T1000 (cell line): ENCODE data around the gene ZNF805.
"Not testable (repeated sequence)": the region's sequence is repeated elsewhere in the genome, so short reads cannot be mapped to it uniquely, and the experiment has no call there.

Experiments used
- DNase-seq: peaks from one replicate; lab custom pipeline; 2025; ENCODE audit warnings: mixed read lengths; lab: John Stamatoyannopoulos, UW

The ZNF805 gene

GRCh38 chr19:57240311-57241090 lies at the start of gene ZNF805:
ZNF805 (plus strand) TSS chr19:57240632; CDS start chr19:57240892, 260 bp downstream.
- peak; percentile 67 for DNase-seq

GRCh38 chr19:57191141-57192076 lies 49.0 kb upstream of the ZNF805 start, which contains the start of gene ZNF264:
ZNF264 (plus strand) TSS chr19:57191500; CDS start chr19:57191914, 414 bp downstream.
- peak; percentile 87 for DNase-seq

- no peak for DNase-seq
Measured at GRCh38 chr19:57192077-57192420, 48.4 kb upstream of the ZNF805 start.

GRCh38 chr19:57192993-57193392 lies 47.4 kb upstream of the ZNF805 start:
- no peak for DNase-seq

- DNase-seq = not testable (repeated sequence)
Measured at GRCh38 chr19:57197874-57198273, 42.6 kb upstream of the ZNF805 start.

GRCh38 chr19:57202160-57202559 lies 38.3 kb upstream of the ZNF805 start:
- no peak for DNase-seq

- no peak for DNase-seq
Measured at GRCh38 chr19:57210381-57210780, 30.1 kb upstream of the ZNF805 start.

GRCh38 chr19:57212109-57212508 lies 28.3 kb upstream of the ZNF805 start:
- no peak for DNase-seq

- no peak for DNase-seq
Measured at GRCh38 chr19:57227502-57227901, 12.9 kb upstream of the ZNF805 start.

- no peak for DNase-seq
Measured at GRCh38 chr19:57231686-57232085, 8.7 kb upstream of the ZNF805 start.

GRCh38 chr19:57233207-57233606 lies 7.2 kb upstream of the ZNF805 start:
- no peak for DNase-seq

- no peak for DNase-seq
Measured at GRCh38 chr19:57239982-57240310, 486 bp upstream of the ZNF805 start.

GRCh38 chr19:57241176-57241575 lies 744 bp downstream of the ZNF805 start:
- no peak for DNase-seq

- no peak for DNase-seq
Measured at GRCh38 chr19:57242821-57243220, 2.4 kb downstream of the ZNF805 start.

- DNase-seq = no peak
Measured at GRCh38 chr19:57244513-57244912, 4.1 kb downstream of the ZNF805 start.

- DNase-seq = no peak
Measured at GRCh38 chr19:57245066-57245465, 4.6 kb downstream of the ZNF805 start.

GRCh38 chr19:57245959-57246358 lies 5.5 kb downstream of the ZNF805 start:
- DNase-seq = no peak

- DNase-seq = no peak
Measured at GRCh38 chr19:57248646-57249045, 8.2 kb downstream of the ZNF805 start.

GRCh38 chr19:57249329-57249728 lies 8.9 kb downstream of the ZNF805 start:
- DNase-seq = no peak

- DNase-seq = not testable (repeated sequence)
Measured at GRCh38 chr19:57253767-57254166, 13.3 kb downstream of the ZNF805 start.

GRCh38 chr19:57262044-57262443 lies 21.6 kb downstream of the ZNF805 start:
- DNase-seq = no peak

GRCh38 chr19:57263244-57263741 lies 22.9 kb downstream of the ZNF805 start:
- DNase-seq = no peak

- no peak for DNase-seq
Measured at GRCh38 chr19:57267291-57267690, 26.9 kb downstream of the ZNF805 start.
